K562 (cell line): Measurements from ENCODE around the gene HYOU1. TPM values are rescaled to one million over a fixed set of nuclear protein-coding genes. Genes with fewer than 3 reads are reported as not detected.

Source experiments
- CBX5 ChIP-seq: IDR thresholded peaks from 2 replicates; pipeline ENCODE4 v1.6.1; 2014; ENCODE audit warnings: low read depth, borderline replicate concordance
- FOXK2 ChIP-seq, 2 experiments: fragments of 450-650 bp; IDR thresholded peaks in 1 of 2; conservative IDR thresholded peaks in 1 of 2; 2 replicates each; pipeline ENCODE4 v1.6.1; 2016; ENCODE audit warnings: low read depth in 2 of 2, mild to moderate bottlenecking in 1 of 2
- HMG20B ChIP-seq: fragments of 250-450 bp; sonication (Bioruptor Pico); IDR thresholded peaks from 2 replicates; pipeline ENCODE4 v1.5.0; 2021; ENCODE audit warnings: mild to moderate bottlenecking
- LARP7 ChIP-seq: fragments of 450-650 bp; IDR thresholded peaks from 2 replicates; pipeline ENCODE4 v1.6.1; 2016
- MAZ ChIP-seq, 2 experiments: fragments of 450-650 bp in 1 of 2; sonication (generic) in 1 of 2; formaldehyde crosslinking; IDR thresholded peaks in 1 of 2; conservative IDR thresholded peaks in 1 of 2; 2 replicates each; pipeline versions ENCODE4 v1.4.0 to v1.5.0; 2020; ENCODE audit warnings: mild to moderate bottlenecking in 1 of 2, missing genetic modification reagents in 1 of 2
- NR1H2 ChIP-seq: sonication (generic); formaldehyde crosslinking; IDR thresholded peaks from 2 replicates; pipeline ENCODE4 v1.4.0; 2020; ENCODE audit warnings: mild to moderate bottlenecking, missing genetic modification reagents
- NR4A1 ChIP-seq, 2 experiments: fragments of 250-450 bp in 1 of 2; fragments of 450-650 bp in 1 of 2; sonication (Bioruptor Pico) in 1 of 2; IDR thresholded peaks; 2 replicates each; pipeline versions ENCODE4 v1.4.0 to v1.6.1; 2016 to 2020; ENCODE audit warnings: mild to moderate bottlenecking in 2 of 2, missing compliant biosample characterization in 1 of 2, missing genetic modification characterization in 1 of 2, moderate library complexity in 1 of 2
- NUFIP1 ChIP-seq: fragments of 450-650 bp; IDR thresholded peaks from 2 replicates; pipeline ENCODE4 v1.6.1; 2018; ENCODE audit not compliant: partially characterized antibody
- RBM17 ChIP-seq: fragments of 200-400 bp; formaldehyde crosslinking; IDR thresholded peaks from 2 replicates; pipeline ENCODE4 v1.6.1; 2017; ENCODE audit warnings: low read depth, mild to moderate bottlenecking, low read length, borderline replicate concordance
- TAF15 ChIP-seq: fragments of 200-400 bp; formaldehyde crosslinking; IDR thresholded peaks from 2 replicates; pipeline ENCODE4 v1.6.1; 2017; ENCODE audit warnings: mild to moderate bottlenecking, low read depth, low read length, moderate library complexity
- ZNF184 ChIP-seq: sonication (generic); formaldehyde crosslinking; IDR thresholded peaks from 2 replicates; pipeline ENCODE4 v1.5.0; 2020; ENCODE audit warnings: missing genetic modification reagents
- ZNF224 ChIP-seq: sonication (generic); formaldehyde crosslinking; IDR thresholded peaks from 2 replicates; pipeline ENCODE4 v1.8.0; 2022; ENCODE audit warnings: mild to moderate bottlenecking, missing genetic modification reagents
- ZNF253 ChIP-seq: fragments of 250-450 bp; sonication (Bioruptor Pico); conservative IDR thresholded peaks from 2 replicates; pipeline ENCODE4 v1.6.1; 2021; ENCODE audit warnings: mild to moderate bottlenecking
- ZNF354B ChIP-seq: fragments of 250-450 bp; sonication (Bioruptor Pico); IDR thresholded peaks from 2 replicates; pipeline ENCODE4 v1.4.0; 2020
- ZNF584 ChIP-seq: fragments of 200-800 bp; sonication (Bioruptor generic); IDR thresholded peaks from 2 replicates; pipeline ENCODE4 v1.6.1; 2016; ENCODE audit warnings: low read depth, mild to moderate bottlenecking, missing genetic modification characterization, missing compliant biosample characterization
- ZNF75A ChIP-seq: fragments of 450-650 bp; formaldehyde crosslinking; IDR thresholded peaks from 2 replicates; pipeline ENCODE4 v1.4.0; 2020; ENCODE audit warnings: mild to moderate bottlenecking
- polyA plus RNA-seq, 8 experiments: library from polyadenylated mRNA; depleted of rRNA in 4 of 8; stranded (reverse) in 5 of 8; unstranded in 3 of 8; fragments of >200 nt; fragmentation: Nextera tagmentation in 2 of 8; fragmentation: Illumina TruSeq in 1 of 8; extraction: Ambion mirVana in 2 of 8; extraction: Trizol in 1 of 8; gene quantifications; 2 replicates each; pipeline versions ENCODE4 v1.2.1 to v1.2.3, GENCODE V29; 2011 to 2014; ENCODE audit warnings: inconsistent platforms in 1 of 8, missing spikeins in 1 of 8
- total RNA-seq, 7 experiments: library from RNA; depleted of rRNA in 6 of 7; stranded (reverse); fragments of >200 nt in 6 of 7; fragmentation: Illumina TruSeq in 2 of 7; extraction: Trizol in 2 of 7; gene quantifications; 2 replicates each; pipeline versions ENCODE4 v1.2.1 to v1.2.3, GENCODE V29; 2011 to 2021; ENCODE audit warnings: low replicate concordance in 1 of 7
- TF ChIP-seq, protein P1 (sequence below): sonication (generic); formaldehyde crosslinking; IDR thresholded peaks from 2 replicates; pipeline ENCODE4 v1.8.1; 2023; ENCODE audit warnings: mild to moderate bottlenecking, missing genetic modification reagents
- TF ChIP-seq, protein P2 (sequence below), 2 experiments: fragments of 450-650 bp; conservative IDR thresholded peaks; 2 replicates each; pipeline ENCODE4 v1.6.1; 2017; ENCODE audit warnings: mild to moderate bottlenecking in 2 of 2, moderate library complexity in 2 of 2
- TF ChIP-seq, protein P3 (sequence below): fragments of 450-650 bp; IDR thresholded peaks from 2 replicates; pipeline ENCODE4 v1.6.1; 2017; ENCODE audit warnings: antibody characterized with exemption
- TF ChIP-seq, protein P4 (sequence below): fragments of 450-650 bp; formaldehyde crosslinking; IDR thresholded peaks from 2 replicates; pipeline ENCODE4 v1.4.0; 2020; ENCODE audit warnings: mild to moderate bottlenecking, moderate library complexity
- TF ChIP-seq, protein P5 (sequence below): sonication (generic); formaldehyde crosslinking; IDR thresholded peaks from 2 replicates; pipeline ENCODE4 v1.8.1; 2023; ENCODE audit warnings: mild to moderate bottlenecking, missing genetic modification reagents

Gene HYOU1
- total and polyA plus RNA-seq, 9 of the 15 experiments (the other 6 are each of a cell fraction or from before 2014, with no cell fraction given): 19.5 to 197 (median 128) TPM

DNA sequence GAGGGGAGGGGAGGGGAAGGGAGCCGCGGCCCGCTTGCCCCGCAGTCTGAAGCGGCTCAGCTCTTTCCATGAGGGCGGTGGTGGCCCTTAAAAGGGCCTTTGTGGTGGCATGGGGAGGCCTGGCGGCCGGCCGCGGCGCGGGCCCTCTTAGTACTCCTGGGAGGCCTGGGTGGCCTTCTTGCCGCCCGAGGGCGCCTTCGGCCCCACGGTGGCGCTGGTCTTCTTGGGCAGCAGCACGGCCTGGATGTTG lies 37.7 kb upstream of the HYOU1 start (continued):
- TF ChIP-seq, protein P1, sequence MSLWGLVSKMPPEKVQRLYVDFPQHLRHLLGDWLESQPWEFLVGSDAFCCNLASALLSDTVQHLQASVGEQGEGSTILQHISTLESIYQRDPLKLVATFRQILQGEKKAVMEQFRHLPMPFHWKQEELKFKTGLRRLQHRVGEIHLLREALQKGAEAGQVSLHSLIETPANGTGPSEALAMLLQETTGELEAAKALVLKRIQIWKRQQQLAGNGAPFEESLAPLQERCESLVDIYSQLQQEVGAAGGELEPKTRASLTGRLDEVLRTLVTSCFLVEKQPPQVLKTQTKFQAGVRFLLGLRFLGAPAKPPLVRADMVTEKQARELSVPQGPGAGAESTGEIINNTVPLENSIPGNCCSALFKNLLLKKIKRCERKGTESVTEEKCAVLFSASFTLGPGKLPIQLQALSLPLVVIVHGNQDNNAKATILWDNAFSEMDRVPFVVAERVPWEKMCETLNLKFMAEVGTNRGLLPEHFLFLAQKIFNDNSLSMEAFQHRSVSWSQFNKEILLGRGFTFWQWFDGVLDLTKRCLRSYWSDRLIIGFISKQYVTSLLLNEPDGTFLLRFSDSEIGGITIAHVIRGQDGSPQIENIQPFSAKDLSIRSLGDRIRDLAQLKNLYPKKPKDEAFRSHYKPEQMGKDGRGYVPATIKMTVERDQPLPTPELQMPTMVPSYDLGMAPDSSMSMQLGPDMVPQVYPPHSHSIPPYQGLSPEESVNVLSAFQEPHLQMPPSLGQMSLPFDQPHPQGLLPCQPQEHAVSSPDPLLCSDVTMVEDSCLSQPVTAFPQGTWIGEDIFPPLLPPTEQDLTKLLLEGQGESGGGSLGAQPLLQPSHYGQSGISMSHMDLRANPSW (CRISPR knock-in tag): no peak
- TF ChIP-seq, protein P2, sequence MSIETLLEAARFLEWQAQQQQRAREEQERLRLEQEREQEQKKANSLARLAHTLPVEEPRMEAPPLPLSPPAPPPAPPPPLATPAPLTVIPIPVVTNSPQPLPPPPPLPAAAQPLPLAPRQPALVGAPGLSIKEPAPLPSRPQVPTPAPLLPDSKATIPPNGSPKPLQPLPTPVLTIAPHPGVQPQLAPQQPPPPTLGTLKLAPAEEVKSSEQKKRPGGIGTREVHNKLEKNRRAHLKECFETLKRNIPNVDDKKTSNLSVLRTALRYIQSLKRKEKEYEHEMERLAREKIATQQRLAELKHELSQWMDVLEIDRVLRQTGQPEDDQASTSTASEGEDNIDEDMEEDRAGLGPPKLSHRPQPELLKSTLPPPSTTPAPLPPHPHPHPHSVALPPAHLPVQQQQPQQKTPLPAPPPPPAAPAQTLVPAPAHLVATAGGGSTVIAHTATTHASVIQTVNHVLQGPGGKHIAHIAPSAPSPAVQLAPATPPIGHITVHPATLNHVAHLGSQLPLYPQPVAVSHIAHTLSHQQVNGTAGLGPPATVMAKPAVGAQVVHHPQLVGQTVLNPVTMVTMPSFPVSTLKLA (conservative IDR thresholded peaks at IDR 0.05): no peak
- TF ChIP-seq, protein P3, sequence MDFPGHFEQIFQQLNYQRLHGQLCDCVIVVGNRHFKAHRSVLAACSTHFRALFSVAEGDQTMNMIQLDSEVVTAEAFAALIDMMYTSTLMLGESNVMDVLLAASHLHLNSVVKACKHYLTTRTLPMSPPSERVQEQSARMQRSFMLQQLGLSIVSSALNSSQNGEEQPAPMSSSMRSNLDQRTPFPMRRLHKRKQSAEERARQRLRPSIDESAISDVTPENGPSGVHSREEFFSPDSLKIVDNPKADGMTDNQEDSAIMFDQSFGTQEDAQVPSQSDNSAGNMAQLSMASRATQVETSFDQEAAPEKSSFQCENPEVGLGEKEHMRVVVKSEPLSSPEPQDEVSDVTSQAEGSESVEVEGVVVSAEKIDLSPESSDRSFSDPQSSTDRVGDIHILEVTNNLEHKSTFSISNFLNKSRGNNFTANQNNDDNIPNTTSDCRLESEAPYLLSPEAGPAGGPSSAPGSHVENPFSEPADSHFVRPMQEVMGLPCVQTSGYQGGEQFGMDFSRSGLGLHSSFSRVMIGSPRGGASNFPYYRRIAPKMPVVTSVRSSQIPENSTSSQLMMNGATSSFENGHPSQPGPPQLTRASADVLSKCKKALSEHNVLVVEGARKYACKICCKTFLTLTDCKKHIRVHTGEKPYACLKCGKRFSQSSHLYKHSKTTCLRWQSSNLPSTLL: no peak
- TF ChIP-seq CBX5 (no peak), RBM17 (no peak), ZNF584 (no peak), FOXK2 (conservative IDR thresholded peaks at IDR 0.05 in 1 of 2, IDR thresholded peaks at IDR 0.05 in 1 of 2; ENCODE audit: low read depth in 2 of 2) (no peak), ZNF184 (no peak), ZNF354B (CRISPR knock-in tag) (no peak), HMG20B (no peak), MAZ (CRISPR knock-in tag; conservative IDR thresholded peaks at IDR 0.05 in 1 of 2, IDR thresholded peaks at IDR 0.05 in 1 of 2) (peak in 1 of 2 experiments; percentile 49; a peak in 1 of 4 replicates), LARP7 (0 out of 2 replicates have a peak, but pooled peaks have one; percentile 85), NR1H2 (CRISPR knock-in tag) (no peak), ZNF253 (CRISPR knock-in tag) (no peak), ZNF224 (CRISPR knock-in tag) (no peak), ZNF75A (CRISPR knock-in tag) (no peak), NR4A1 (CRISPR knock-in tag; IDR thresholded peaks at IDR 0.05) (no peak), NR4A1 (tag; IDR thresholded peaks at IDR 0.05) (no peak), TAF15 (no peak), NUFIP1 (no peak)
- TF ChIP-seq, protein P4, sequence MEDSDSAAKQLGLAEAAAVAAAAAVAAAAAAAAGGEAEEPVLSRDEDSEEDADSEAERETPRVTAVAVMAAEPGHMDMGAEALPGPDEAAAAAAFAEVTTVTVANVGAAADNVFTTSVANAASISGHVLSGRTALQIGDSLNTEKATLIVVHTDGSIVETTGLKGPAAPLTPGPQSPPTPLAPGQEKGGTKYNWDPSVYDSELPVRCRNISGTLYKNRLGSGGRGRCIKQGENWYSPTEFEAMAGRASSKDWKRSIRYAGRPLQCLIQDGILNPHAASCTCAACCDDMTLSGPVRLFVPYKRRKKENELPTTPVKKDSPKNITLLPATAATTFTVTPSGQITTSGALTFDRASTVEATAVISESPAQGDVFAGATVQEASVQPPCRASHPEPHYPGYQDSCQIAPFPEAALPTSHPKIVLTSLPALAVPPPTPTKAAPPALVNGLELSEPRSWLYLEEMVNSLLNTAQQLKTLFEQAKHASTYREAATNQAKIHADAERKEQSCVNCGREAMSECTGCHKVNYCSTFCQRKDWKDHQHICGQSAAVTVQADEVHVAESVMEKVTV (CRISPR knock-in tag): no peak; the same call in 1 of the 2 replicates
- TF ChIP-seq, protein P5, sequence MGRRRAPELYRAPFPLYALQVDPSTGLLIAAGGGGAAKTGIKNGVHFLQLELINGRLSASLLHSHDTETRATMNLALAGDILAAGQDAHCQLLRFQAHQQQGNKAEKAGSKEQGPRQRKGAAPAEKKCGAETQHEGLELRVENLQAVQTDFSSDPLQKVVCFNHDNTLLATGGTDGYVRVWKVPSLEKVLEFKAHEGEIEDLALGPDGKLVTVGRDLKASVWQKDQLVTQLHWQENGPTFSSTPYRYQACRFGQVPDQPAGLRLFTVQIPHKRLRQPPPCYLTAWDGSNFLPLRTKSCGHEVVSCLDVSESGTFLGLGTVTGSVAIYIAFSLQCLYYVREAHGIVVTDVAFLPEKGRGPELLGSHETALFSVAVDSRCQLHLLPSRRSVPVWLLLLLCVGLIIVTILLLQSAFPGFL (CRISPR knock-in tag): no peak
